Tibial artery (tissue), 4 donors: ENCODE results near the gene GREB1L.
"Not testable (repeated sequence)": the region's sequence is repeated elsewhere in the genome, so short reads cannot be mapped to it uniquely, and the experiment has no call there.

Experiments
- DNase-seq, 2 donors: peaks; one replicate each; pipeline ENCODE4 v3.0.0-alpha.2; 2019
- H3K27ac ChIP-seq, 2 donors: fragments of 200-600 bp; sonication (generic) in 1 of 2; 1 replicate in 1 of 2; 2 replicates in 1 of 2; pipeline ENCODE4 v1.5.1; 2018 to 2019; ENCODE audit warnings: mild to moderate bottlenecking in 1 of 2
- H3K27me3 ChIP-seq, 2 donors: fragments of 200-600 bp; sonication (generic) in 1 of 2; one replicate each; pipeline versions ENCODE4 v1.5.1 to v1.6.0; 2016 to 2019
- H3K36me3 ChIP-seq, 3 donors: fragments of 200-600 bp; sonication (generic) in 2 of 3; one replicate each; pipeline ENCODE4 v1.5.1; 2016 to 2019; ENCODE audit warnings: mild to moderate bottlenecking in 2 of 3
- H3K4me1 ChIP-seq, 4 donors: fragments of 200-600 bp; sonication (generic) in 2 of 4; 1 replicate in 3 of 4; 2 replicates in 1 of 4; pipeline ENCODE4 v1.5.1; 2016 to 2019
- H3K4me3 ChIP-seq, 2 donors: fragments of 200-600 bp; sonication (generic) in 1 of 2; 1 replicate in 1 of 2; 2 replicates in 1 of 2; pipeline ENCODE4 v1.5.1; 2018 to 2019; ENCODE audit warnings: mild to moderate bottlenecking in 2 of 2
- H3K9me3 ChIP-seq, 3 donors: fragments of 200-600 bp; sonication (generic) in 1 of 3; one replicate each; pipeline ENCODE4 v1.5.1; 2016 to 2019
- intact Hi-C: fragments of 100-400 bp; cut with DNase I; formaldehyde crosslinking; loops from one replicate; pipeline ENCODE4 v1.15.0; 2023; ENCODE audit warnings: low total_unique reads
- TF ChIP-seq, protein P1 (sequence below), 2 experiments: fragments of 200-600 bp in 1 of 2; fragments of 450-650 bp in 1 of 2; IDR thresholded peaks; one replicate each; pipeline ENCODE4 v1.5.1; 2017 to 2019; ENCODE audit warnings: antibody characterized with exemption in 2 of 2, mild to moderate bottlenecking in 1 of 2, moderate library complexity in 1 of 2

GREB1L gene

DNA sequence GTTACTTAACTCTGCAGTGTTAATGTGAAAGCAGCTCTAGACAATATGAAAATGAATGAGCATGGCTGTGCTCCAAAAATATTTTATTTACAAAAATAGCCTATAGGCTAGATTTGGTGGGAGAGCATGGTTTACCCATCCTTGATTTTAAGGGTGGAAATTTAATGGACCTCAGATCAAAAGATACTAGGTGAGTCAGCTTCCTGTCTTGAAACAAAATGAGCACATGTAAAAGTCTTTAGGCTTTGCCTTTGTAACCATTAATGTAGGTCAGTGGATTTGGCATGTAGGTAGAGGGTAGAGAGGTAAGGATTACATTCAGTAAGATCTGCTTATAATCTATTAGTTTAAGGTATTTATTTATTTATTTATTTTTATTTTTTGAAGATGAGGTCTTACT lies 72.7 kb downstream of the GREB1L start:
- no peak overlapping the region for H3K4me3 ChIP-seq
- H3K36me3 ChIP-seq: no peaks in the 10 kb centered on the region
- TF ChIP-seq, protein P1, sequence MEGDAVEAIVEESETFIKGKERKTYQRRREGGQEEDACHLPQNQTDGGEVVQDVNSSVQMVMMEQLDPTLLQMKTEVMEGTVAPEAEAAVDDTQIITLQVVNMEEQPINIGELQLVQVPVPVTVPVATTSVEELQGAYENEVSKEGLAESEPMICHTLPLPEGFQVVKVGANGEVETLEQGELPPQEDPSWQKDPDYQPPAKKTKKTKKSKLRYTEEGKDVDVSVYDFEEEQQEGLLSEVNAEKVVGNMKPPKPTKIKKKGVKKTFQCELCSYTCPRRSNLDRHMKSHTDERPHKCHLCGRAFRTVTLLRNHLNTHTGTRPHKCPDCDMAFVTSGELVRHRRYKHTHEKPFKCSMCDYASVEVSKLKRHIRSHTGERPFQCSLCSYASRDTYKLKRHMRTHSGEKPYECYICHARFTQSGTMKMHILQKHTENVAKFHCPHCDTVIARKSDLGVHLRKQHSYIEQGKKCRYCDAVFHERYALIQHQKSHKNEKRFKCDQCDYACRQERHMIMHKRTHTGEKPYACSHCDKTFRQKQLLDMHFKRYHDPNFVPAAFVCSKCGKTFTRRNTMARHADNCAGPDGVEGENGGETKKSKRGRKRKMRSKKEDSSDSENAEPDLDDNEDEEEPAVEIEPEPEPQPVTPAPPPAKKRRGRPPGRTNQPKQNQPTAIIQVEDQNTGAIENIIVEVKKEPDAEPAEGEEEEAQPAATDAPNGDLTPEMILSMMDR (IDR thresholded peaks at IDR 0.05): no peak
- H3K27ac ChIP-seq: no peak overlapping the region
- DNase-seq: no peak
- H3K9me3 ChIP-seq: no peaks in the 10 kb centered on the region
- H3K27me3 ChIP-seq: no peaks in the 10 kb centered on the region
- peaks cover 0 to 13% (median 6%) of the 10 kb centered on the region in 4 donors for H3K4me1 ChIP-seq
- intact Hi-C loops: loop anchor here (10.0 kb wide), 1 partner anchor 50 kb away; no protein-coding TSS in a partner anchor

GRCh38 chr18:21315126-21315525 lies 73.1 kb downstream of the GREB1L start:
- not testable (repeated sequence) for DNase-seq, H3K4me3 ChIP-seq, H3K9me3 ChIP-seq, H3K36me3 ChIP-seq, H3K27ac ChIP-seq, H3K27me3 ChIP-seq
- H3K4me1 ChIP-seq: peaks cover 0 to 13% (median 6%) of the 10 kb centered on the region in 4 donors
- intact Hi-C loops: loop anchor here (10.0 kb wide), 1 partner anchor 50 kb away; no protein-coding TSS in a partner anchor

DNA sequence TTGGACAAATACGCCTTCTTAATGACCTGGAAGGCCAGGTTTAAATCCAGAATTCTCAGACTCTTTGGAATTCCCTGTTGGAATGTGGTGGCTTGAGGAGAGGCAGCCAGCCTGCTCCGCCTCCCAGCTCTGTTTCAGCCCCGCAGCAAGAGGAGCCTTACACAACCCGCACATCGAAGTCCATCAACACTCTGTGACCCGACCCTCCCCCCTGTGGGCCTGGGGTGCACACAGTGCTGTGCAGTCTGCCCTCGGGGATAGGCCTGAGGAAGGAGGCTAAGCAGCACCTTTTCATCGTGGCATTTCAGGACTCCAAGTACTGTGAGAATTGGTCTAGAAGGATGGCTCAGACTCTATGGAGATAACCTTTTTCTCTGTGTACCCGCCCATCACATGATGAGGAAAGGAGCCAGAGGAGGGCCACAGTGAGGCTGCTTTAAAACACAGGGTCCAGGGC lies 73.7 kb downstream of the GREB1L start:
- TF ChIP-seq, protein P1 (IDR thresholded peaks at IDR 0.05): no peak
- no peaks in the 10 kb centered on the region for H3K9me3 ChIP-seq
- H3K4me3 ChIP-seq: no peak overlapping the region
- no peaks in the 10 kb centered on the region for H3K36me3 ChIP-seq
- H3K4me1 ChIP-seq: peaks cover 0 to 13% (median 6%) of the 10 kb centered on the region in 4 donors
- H3K27me3 ChIP-seq: no peaks in the 10 kb centered on the region
- no peak for DNase-seq
- H3K27ac ChIP-seq: no peak overlapping the region
- intact Hi-C loops: loop anchor here (10.0 kb wide), 1 partner anchor 49 kb away; no protein-coding TSS in a partner anchor

GRCh38 chr18:21316296-21316695 lies 74.3 kb downstream of the GREB1L start:
- intact Hi-C loops: loop anchor here (10.0 kb wide), 1 partner anchor 49 kb away; no protein-coding TSS in a partner anchor

DNA sequence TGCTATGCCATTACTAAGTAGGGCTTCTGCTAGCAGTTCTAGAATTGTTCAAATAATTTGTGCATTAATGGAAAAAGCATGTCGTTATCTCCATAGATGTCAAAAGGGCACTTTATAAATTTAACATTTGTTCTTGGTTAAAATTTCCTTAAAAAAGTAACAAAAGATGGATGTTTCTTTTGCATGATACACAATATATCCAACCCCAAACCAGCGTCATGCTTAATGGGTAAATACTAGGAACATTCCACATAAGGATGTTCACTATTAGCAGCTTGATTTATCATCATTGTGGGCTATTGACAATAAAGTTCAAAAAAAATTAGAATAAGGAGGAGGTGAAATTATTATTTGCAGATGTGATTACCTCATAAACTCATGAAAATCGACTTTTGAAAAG lies 79.7 kb downstream of the GREB1L start:
- H3K27ac ChIP-seq: no peak overlapping the region
- TF ChIP-seq, protein P1 (IDR thresholded peaks at IDR 0.05): no peak
- no peak for DNase-seq
- H3K4me1 ChIP-seq: no peaks in the 10 kb centered on the region
- intact Hi-C loops: no loop called here
- no peak overlapping the region for H3K4me3 ChIP-seq
- H3K36me3 ChIP-seq: no peaks in the 10 kb centered on the region
- no peaks in the 10 kb centered on the region for H3K9me3 ChIP-seq
- no peaks in the 10 kb centered on the region for H3K27me3 ChIP-seq

More at GRCh38 chr18:21316296-21316695, 74.3 kb downstream of the GREB1L start:
- Histone ChIP-seq H3K4me1 (peaks cover 0 to 13% (median 6%) of the 10 kb centered on the region in 4 donors), H3K36me3 (no peaks in the 10 kb centered on the region), H3K9me3 (no peaks in the 10 kb centered on the region), H3K27me3 (no peaks in the 10 kb centered on the region), H3K4me3 (no peak overlapping the region), H3K27ac (no peak overlapping the region)
- no peak for DNase-seq
- TF ChIP-seq, protein P1 (IDR thresholded peaks at IDR 0.05): no peak

- no peak overlapping the region for H3K4me3 ChIP-seq
- H3K4me1 ChIP-seq: peaks cover 0 to 19% (median 6%) of the 10 kb centered on the region in 4 donors
- intact Hi-C loops: no loop called here
- no peak for DNase-seq
- TF ChIP-seq, protein P1 (IDR thresholded peaks at IDR 0.05): no peak
- no peak overlapping the region for H3K27ac ChIP-seq
- no peaks in the 10 kb centered on the region for H3K27me3 ChIP-seq
- H3K36me3 ChIP-seq: no peaks in the 10 kb centered on the region
- H3K9me3 ChIP-seq: no peaks in the 10 kb centered on the region
Measured at GRCh38 chr18:21327101-21327500, 85.1 kb downstream of the GREB1L start.
